Gastrocnemius medialis (tissue), 4 donors: ENCODE results near the gene POM121L2. TPM values are rescaled to one million over a fixed set of nuclear protein-coding genes. Genes with fewer than 3 reads are reported as not detected.

ENCODE experiments used
- ATAC-seq, 2 donors: fragments of 150-250 bp; one replicate each; pipeline ENCODE4 v1.9.1; 2016
- DNase-seq, 2 donors: peaks; one replicate each; pipeline ENCODE4 v3.0.0-alpha.2; 2019
- H3K27ac ChIP-seq, 4 donors: fragments of 200-600 bp; sonication (generic); 1 replicate in 1 of 4; 2 replicates in 3 of 4; pipeline ENCODE4 v1.5.1; 2016 to 2018; ENCODE audit warnings: mild to moderate bottlenecking in 2 of 4, moderate library complexity in 1 of 4
- H3K27me3 ChIP-seq, 3 donors: fragments of 200-600 bp; sonication (generic) in 2 of 3; 1 replicate in 1 of 3; 2 replicates in 2 of 3; pipeline versions ENCODE4 v1.5.1 to v1.6.0; 2016 to 2019; ENCODE audit warnings: mild to moderate bottlenecking in 1 of 3, moderate library complexity in 1 of 3
- H3K36me3 ChIP-seq, 2 donors: fragments of 200-600 bp; sonication (generic) in 1 of 2; one replicate each; pipeline ENCODE4 v1.5.1; 2017 to 2018
- H3K4me1 ChIP-seq, 2 donors: fragments of 200-600 bp; sonication (generic) in 1 of 2; one replicate each; pipeline ENCODE4 v1.5.1; 2016 to 2017; ENCODE audit warnings: mild to moderate bottlenecking in 2 of 2
- H3K4me3 ChIP-seq, 4 donors: fragments of 200-600 bp; sonication (generic) in 3 of 4; 1 replicate in 1 of 4; 2 replicates in 3 of 4; pipeline ENCODE4 v1.5.1; 2016 to 2019; ENCODE audit warnings: mild to moderate bottlenecking in 2 of 4
- H3K9me3 ChIP-seq, 3 donors: fragments of 200-600 bp; sonication (generic) in 2 of 3; 1 replicate in 1 of 3; 2 replicates in 2 of 3; pipeline ENCODE4 v1.5.1; 2016 to 2019
- CTCF ChIP-seq, 5 experiments: fragments of 450-650 bp in 3 of 5; fragments of 200-600 bp in 2 of 5; sonication (generic) in 2 of 5; IDR thresholded peaks in 4 of 5; conservative IDR thresholded peaks in 1 of 5; 1 replicate in 4 of 5; 2 replicates in 1 of 5; pipeline ENCODE4 v1.5.1; 2016 to 2019; ENCODE audit warnings: antibody characterized with exemption in 5 of 5, mild to moderate bottlenecking in 3 of 5, moderate library complexity in 3 of 5
- POLR2A ChIP-seq, 2 donors: fragments of 450-650 bp; IDR thresholded peaks; one replicate each; pipeline ENCODE4 v1.6.1; 2017; ENCODE audit warnings: antibody characterized with exemption in 2 of 2, mild to moderate bottlenecking in 2 of 2, moderate library complexity in 2 of 2
- in situ Hi-C, 4 donors: fragments of 200-750 bp; cut with MboI; loops; one replicate each; pipeline versions ENCODE4 v1.15.0 to v1.8.0; 2017; ENCODE audit warnings: low sequenced_read_pairs in 4 of 4
- intact Hi-C: fragments of 100-400 bp; cut with DNase I; formaldehyde crosslinking; loops from one replicate; pipeline ENCODE4 v1.15.1; 2023; ENCODE audit warnings: low total_unique reads
- total RNA-seq, 4 donors: library from RNA; depleted of rRNA; stranded (reverse); fragments of >200 nt; gene quantifications; one replicate each; pipeline versions ENCODE4 v1.1.0 to v1.2.3, GENCODE V29; 2016

Gene POM121L2
- total RNA-seq, 4 donors from 2014 or later: not detected

DNA sequence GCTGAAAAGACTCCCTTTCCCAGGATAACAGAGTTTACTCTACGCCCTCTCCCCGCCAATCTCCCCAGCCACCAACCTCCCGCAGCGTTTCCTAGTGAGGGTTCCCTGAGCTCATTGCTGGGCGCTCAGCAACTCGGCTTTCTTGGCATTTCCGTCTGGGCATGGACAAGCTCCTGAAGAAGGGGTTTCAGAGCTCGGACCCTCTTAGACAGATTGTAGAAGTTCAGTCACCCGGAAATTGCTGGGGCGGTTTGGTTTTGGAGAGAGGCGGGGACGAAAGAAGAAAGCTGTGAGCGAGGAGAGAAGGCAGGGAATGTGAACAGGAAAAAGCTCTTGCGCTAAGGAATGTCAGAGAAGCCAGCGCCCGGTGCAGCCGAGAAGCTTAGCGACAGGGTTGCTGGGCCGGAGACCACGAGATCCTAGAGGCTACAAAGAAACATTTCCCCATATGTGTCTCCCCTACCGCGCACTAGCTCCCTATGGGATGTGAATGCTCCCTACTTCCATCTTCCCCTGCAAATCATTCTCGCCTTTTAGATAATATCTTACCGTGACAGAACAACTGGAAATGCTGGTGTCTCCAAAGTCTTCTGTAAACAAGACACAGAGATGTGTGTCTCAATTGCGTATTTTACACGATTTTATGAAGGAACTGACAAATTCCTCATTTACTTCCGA lies 15.8 kb downstream of the POM121L2 start:
- Histone ChIP-seq H3K4me1 (no peaks in the 10 kb centered on the region), H3K27ac (no peak overlapping the region), H3K27me3 (peaks cover 65 to 92% (median 68%) of the 10 kb centered on the region in 3 donors), H3K36me3 (no peaks in the 10 kb centered on the region), H3K9me3 (peaks cover 0 to 5% (median 0%) of the 10 kb centered on the region in 3 donors), H3K4me3 (no peak overlapping the region)
- no peak for TF ChIP-seq POLR2A (IDR thresholded peaks at IDR 0.05)
- TF ChIP-seq CTCF (IDR thresholded peaks at IDR 0.05 in 4 of 5, conservative IDR thresholded peaks at IDR 0.05 in 1 of 5): no peak
- intact Hi-C loops: no loop called here
- in situ Hi-C loops: no loop called here
- ATAC-seq: no peak
- no peak for DNase-seq

DNA sequence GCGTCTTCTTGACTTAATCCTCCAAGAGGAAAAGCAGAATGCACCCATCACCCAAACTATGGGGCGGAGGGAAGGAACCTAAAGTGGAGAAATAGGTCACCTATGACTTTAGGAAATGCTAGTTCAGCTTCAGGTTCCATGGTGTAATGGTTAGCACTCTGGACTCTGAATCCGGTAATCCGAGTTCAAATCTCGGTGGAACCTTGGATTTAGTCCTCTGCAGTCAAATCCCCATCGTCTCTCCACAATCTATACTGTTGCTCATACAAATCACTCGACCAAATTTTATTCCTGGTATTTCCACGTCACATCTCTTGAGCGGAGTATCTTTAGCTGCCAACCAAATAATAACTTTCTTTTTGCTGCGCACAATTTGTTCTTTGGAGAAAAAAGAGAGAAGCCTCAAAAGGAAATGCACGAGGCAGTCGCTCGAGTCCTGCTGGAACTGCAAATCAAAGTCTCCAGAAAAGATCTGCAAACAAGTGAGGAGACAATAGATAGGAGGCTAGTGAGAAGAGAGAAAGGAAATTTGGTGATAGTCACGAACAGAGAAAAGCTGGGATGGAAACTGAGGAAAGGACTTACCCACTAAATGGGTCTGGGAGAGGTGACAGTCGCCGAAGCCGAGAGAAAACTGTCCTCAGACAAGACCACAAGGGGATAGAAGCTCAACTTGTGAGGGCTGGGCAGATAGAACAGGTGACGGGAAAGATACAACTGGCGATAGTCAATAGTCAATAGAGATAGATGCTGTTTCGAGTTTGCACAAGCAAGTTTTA lies 16.6 kb downstream of the POM121L2 start:
- peaks cover 0 to 5% (median 0%) of the 10 kb centered on the region in 3 donors for H3K9me3 ChIP-seq
- DNase-seq (no peak), ATAC-seq (no peak)
- intact Hi-C loops: no loop called here
- no peak for TF ChIP-seq POLR2A (IDR thresholded peaks at IDR 0.05)
- no peak for TF ChIP-seq CTCF (IDR thresholded peaks at IDR 0.05 in 4 of 5, conservative IDR thresholded peaks at IDR 0.05 in 1 of 5)
- in situ Hi-C loops: no loop called here
- no peaks in the 10 kb centered on the region for H3K4me1 ChIP-seq
- H3K36me3 ChIP-seq: no peaks in the 10 kb centered on the region
- H3K27ac ChIP-seq: no peak overlapping the region
- H3K4me3 ChIP-seq: no peak overlapping the region
- H3K27me3 ChIP-seq: peaks cover 65 to 92% (median 74%) of the 10 kb centered on the region in 3 donors

DNA sequence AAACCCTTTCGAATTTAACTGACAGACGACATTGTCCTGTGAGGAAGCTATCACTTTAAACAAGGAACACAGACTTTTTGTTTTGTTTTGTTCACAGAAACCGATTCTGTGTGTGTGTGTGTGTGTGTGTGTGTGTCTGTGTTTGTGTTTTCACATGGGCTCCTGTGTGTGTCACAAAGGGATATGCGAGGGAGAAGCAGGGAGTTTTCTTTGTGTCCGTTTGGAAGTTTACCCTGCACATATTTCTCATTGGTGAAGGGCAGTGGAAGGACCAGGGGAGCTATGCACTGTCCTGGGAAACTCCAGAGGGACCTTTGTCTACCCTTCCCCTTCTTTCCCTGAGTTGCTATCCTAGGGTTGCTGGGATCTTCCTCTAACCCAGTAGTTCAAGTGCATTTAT lies 17.7 kb downstream of the POM121L2 start:
- in situ Hi-C loops (no loop called here), intact Hi-C loops (no loop called here)
- Histone ChIP-seq H3K27me3 (peaks cover 72 to 96% (median 84%) of the 10 kb centered on the region in 3 donors), H3K27ac (no peak overlapping the region), H3K4me3 (no peak overlapping the region), H3K4me1 (no peaks in the 10 kb centered on the region), H3K36me3 (no peaks in the 10 kb centered on the region), H3K9me3 (peaks cover 0 to 5% (median 0%) of the 10 kb centered on the region in 3 donors)
- TF ChIP-seq POLR2A (IDR thresholded peaks at IDR 0.05) (no peak), CTCF (IDR thresholded peaks at IDR 0.05 in 4 of 5, conservative IDR thresholded peaks at IDR 0.05 in 1 of 5) (no peak)
- no peak for DNase-seq
- no peak for ATAC-seq

DNA sequence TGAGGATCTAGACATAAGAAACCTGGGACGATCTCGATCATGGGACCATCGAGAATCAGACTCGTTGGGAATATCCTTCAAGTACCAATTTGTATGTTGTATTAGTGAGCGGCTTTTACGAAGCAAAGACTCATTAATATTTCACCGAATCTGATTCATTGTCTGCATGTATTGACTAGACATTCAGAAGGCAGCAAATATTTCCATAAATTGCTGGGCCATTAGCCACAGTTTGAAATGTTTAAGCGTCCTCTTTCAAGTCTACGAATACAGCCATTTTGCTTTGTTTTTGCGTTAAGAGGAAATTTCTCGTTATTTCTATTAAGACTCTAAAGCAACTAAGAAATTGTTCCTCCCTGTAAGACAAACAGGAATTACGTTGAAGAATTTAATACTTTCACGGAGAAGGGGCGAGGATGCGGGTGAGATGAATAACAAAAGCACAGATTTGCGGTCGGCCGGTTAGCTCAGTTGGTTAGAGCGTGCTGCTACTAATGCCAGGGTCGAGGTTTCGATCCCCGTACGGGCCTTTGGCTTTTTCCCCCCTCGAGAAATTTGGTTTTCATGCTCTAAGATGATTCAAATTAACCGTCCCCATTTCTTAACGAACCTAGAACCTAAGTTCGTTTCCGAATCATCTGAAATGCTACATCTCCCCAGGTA lies 18.5 kb downstream of the POM121L2 start:
- in situ Hi-C loops: no loop called here
- intact Hi-C loops: no loop called here
- DNase-seq (no peak), ATAC-seq (no peak)
- no peak overlapping the region for H3K4me3 ChIP-seq
- TF ChIP-seq CTCF (IDR thresholded peaks at IDR 0.05 in 4 of 5, conservative IDR thresholded peaks at IDR 0.05 in 1 of 5) (no peak), POLR2A (IDR thresholded peaks at IDR 0.05) (no peak)
- H3K27ac ChIP-seq: no peak overlapping the region
- H3K27me3 ChIP-seq: peaks cover 80 to 95% (median 88%) of the 10 kb centered on the region in 3 donors
- H3K9me3 ChIP-seq: peaks cover 0 to 5% (median 0%) of the 10 kb centered on the region in 3 donors
- no peaks in the 10 kb centered on the region for H3K4me1 ChIP-seq
- no peaks in the 10 kb centered on the region for H3K36me3 ChIP-seq
